ENCODE measurements around the gene GPR17. TPM values are rescaled to one million over a fixed set of nuclear protein-coding genes. Genes with fewer than 3 reads are reported as not detected.

Gene GPR17
- total RNA-seq, 1 experiment from 2014 or later: 0.35 TPM

DNA sequence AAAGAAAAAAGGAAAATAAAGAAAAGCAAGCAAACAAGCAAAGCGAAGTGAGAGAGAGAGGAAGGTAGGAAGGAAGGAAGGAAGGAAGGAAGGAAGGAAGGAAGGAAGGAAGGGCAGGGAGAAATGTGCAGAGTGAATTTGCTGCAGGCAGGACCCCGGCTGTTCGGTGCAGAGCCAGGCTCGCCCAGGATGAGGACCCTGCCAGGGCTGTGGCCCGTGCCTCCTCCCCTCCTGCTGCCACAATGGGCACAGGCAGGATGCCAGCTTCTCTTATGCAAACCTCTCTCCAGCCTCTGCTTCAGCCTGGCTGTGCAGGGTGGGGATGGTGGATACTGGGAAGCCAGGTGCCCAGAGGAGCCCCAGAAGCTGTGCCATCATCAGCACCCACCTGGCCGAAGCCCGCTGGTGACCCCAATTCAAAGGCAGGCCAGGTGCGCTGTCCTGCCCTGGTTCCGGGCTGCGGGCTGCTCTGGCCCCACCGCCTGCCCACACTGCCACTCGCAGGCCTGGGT lies 3.2 kb downstream of the GPR17 start:
- Histone ChIP-seq H4K8ac (replicated peaks; ENCODE audit: insufficient read length, low read depth, low read length) (no peak overlapping the region), H4K5ac (ENCODE audit: insufficient read length, low read depth, low read length) (no peak overlapping the region), H3K27me3 (ENCODE audit: insufficient read depth, low read length) (no peaks in the 10 kb centered on the region), H3K23me2 (ENCODE audit: insufficient read length, low read depth, low read length, poor library complexity, severe bottlenecking) (peaks cover 4% of the 10 kb centered on the region), H3T11ph (ENCODE audit: low read length) (no peak overlapping the region), H3K9me3 (ENCODE audit: control insufficient read depth, low read depth, low read length) (no peaks in the 10 kb centered on the region), H2BK15ac (ENCODE audit: low read depth, low read length) (no peak overlapping the region), H3K79me2 (ENCODE audit: insufficient read depth, low read length) (no peaks in the 10 kb centered on the region), H3K18ac (ENCODE audit: insufficient read length, low read depth, low read length) (no peak overlapping the region), H3K27ac (ENCODE audit: insufficient read length, low read depth, low read length) (no peak overlapping the region), H3K4me2 (ENCODE audit: insufficient read depth, insufficient read length, low read length) (no peak overlapping the region), H3K4ac (ENCODE audit: low read depth, low read length) (no peak overlapping the region), H3K9ac (ENCODE audit: extremely low read depth, insufficient read length, low read length) (no peak overlapping the region), H3K79me1 (ENCODE audit: insufficient read depth, low read depth, low read length, poor library complexity, severe bottlenecking) (no peaks in the 10 kb centered on the region), H3K23ac (ENCODE audit: insufficient read length, low read depth, low read length) (no peak overlapping the region), H4K20me1 (ENCODE audit: control insufficient read depth, insufficient read depth, insufficient read length) (no peaks in the 10 kb centered on the region), H2AK5ac (ENCODE audit: insufficient read length, low read length) (no peak overlapping the region), H3K4me1 (ENCODE audit: insufficient read depth, low read length) (no peaks in the 10 kb centered on the region), H2BK5ac (ENCODE audit: insufficient read length, low read length) (no peak overlapping the region), H3K14ac (ENCODE audit: insufficient read depth, low read length) (no peak overlapping the region), H2AFZ (ENCODE audit: low read length) (no peak overlapping the region), H2BK120ac (ENCODE audit: low read depth, low read length, poor library complexity, severe bottlenecking) (no peak overlapping the region), H4K91ac (ENCODE audit: insufficient read length, low read depth, low read length) (no peak overlapping the region), H2BK20ac (ENCODE audit: low read depth, low read length, poor library complexity, severe bottlenecking) (no peak overlapping the region), H2BK12ac (ENCODE audit: insufficient read length, low read depth, low read length) (no peak overlapping the region), H3K56ac (ENCODE audit: insufficient read length, low read depth, low read length) (no peak overlapping the region)
- WGBS (ENCODE audit: extremely low coverage, insufficient read length, low lambda C conversion rate): 86% methylated on average over 1 of the region's 12 CpGs
- Mint-ChIP-seq H3K4me1 (peaks cover 10 to 19% of the 10 kb centered on the region in 2 experiments), H3K36me3 (ENCODE audit: insufficient read depth in 1 of 3, low read depth in 3 of 3) (no peaks in the 10 kb centered on the region), H3K27ac (no peak overlapping the region), H3K27me3 (ENCODE audit: low read depth) (peaks cover 8% of the 10 kb centered on the region), H3K4me3 (no peak overlapping the region), H3K9me3 (no peaks in the 10 kb centered on the region)
- DNase-seq: no peak
- TF ChIP-seq CTCF (conservative IDR thresholded peaks at IDR 0.05): no peak

Measured in H9 (cell line).